OCI-LY7 (cell line): ENCODE results near the gene HBB. TPM values are rescaled to one million over a fixed set of nuclear protein-coding genes. Genes with fewer than 3 reads are reported as not detected.
"Not testable (repeated sequence)": the region's sequence is repeated elsewhere in the genome, so short reads cannot be mapped to it uniquely, and the experiment has no call there.

ENCODE experiments used
- BruUV-seq: library from RNA; stranded (reverse); fragments of 400-500 nt; replicated peaks from 2 replicates; lab custom pipeline; 2021; lab: Mats Ljungman, UMichigan
- CTCF ChIA-PET: fragments of 300-600 bp; sonication (Branson Sonifier 250); formaldehyde crosslinking; loops from one replicate; lab custom pipeline; 2022; ENCODE audit warnings: antibody characterized with exemption; ENCODE audit not compliant: unreplicated experiment; lab: Charles Lee
- POLR2A ChIA-PET: fragments of 300-600 bp; sonication (Branson Sonifier 250); formaldehyde crosslinking; loops from one replicate; lab custom pipeline; 2022; ENCODE audit warnings: antibody characterized with exemption; lab: Charles Lee
- DNase-seq: peaks from one replicate; pipeline ENCODE4 v3.0.0-alpha.2; 2015; ENCODE audit warnings: low spot score
- H2AFZ ChIP-seq: fragments of 200-600 bp; sonication (generic), shearing (Covaris generic); 2 replicates; pipeline ENCODE4 v1.6.1; 2014; ENCODE audit warnings: mild to moderate bottlenecking, antibody characterized with exemption, low read length, moderate library complexity
- H3K27ac ChIP-seq: fragments of 200-600 bp; sonication (generic); 2 replicates; pipeline ENCODE4 v1.5.1; 2014; ENCODE audit warnings: mixed run types, low read depth, mild to moderate bottlenecking, moderate library complexity, low read length, inconsistent platforms; ENCODE audit not compliant: poor library complexity, severe bottlenecking
- H3K36me3 ChIP-seq: fragments of 200-600 bp; sonication (generic); 2 replicates; pipeline ENCODE4 v1.6.1; 2014; ENCODE audit warnings: mild to moderate bottlenecking, antibody characterized with exemption, low read length, moderate library complexity, mixed read lengths; ENCODE audit not compliant: insufficient read depth
- H3K4me1 ChIP-seq: fragments of 200-600 bp; sonication (generic); 2 replicates; pipeline ENCODE4 v1.5.1; 2014; ENCODE audit warnings: mild to moderate bottlenecking, low read length; ENCODE audit not compliant: insufficient read depth, poor library complexity, severe bottlenecking
- H3K4me2 ChIP-seq: fragments of 200-600 bp; sonication (generic); 2 replicates; pipeline ENCODE4 v1.6.1; 2014; ENCODE audit warnings: mild to moderate bottlenecking, low read length
- H3K4me3 ChIP-seq: fragments of 200-600 bp; sonication (generic); 2 replicates; pipeline ENCODE4 v1.5.1; 2014; ENCODE audit warnings: mild to moderate bottlenecking, low read depth, low read length; ENCODE audit not compliant: poor library complexity, severe bottlenecking
- H3K79me2 ChIP-seq: fragments of 200-600 bp; sonication (generic); 2 replicates; pipeline ENCODE4 v1.6.1; 2016; ENCODE audit warnings: low read depth, mild to moderate bottlenecking, low read length, moderate library complexity, mixed read lengths; ENCODE audit not compliant: insufficient read depth
- H3K9me2 ChIP-seq: fragments of 200-600 bp; sonication (generic); 2 replicates; pipeline ENCODE4 v1.6.1; 2016; ENCODE audit warnings: mild to moderate bottlenecking, low read length, mixed read lengths; ENCODE audit not compliant: insufficient read depth
- H3K9me3 ChIP-seq: fragments of 200-600 bp; sonication (generic); 2 replicates; pipeline ENCODE4 v1.6.1; 2014; ENCODE audit warnings: mild to moderate bottlenecking, mixed run types, low read length, mixed read lengths
- H4K20me1 ChIP-seq: fragments of 200-600 bp; sonication (generic); 2 replicates; pipeline ENCODE4 v1.6.1; 2014; ENCODE audit warnings: mild to moderate bottlenecking, antibody characterized with exemption, low read length, moderate library complexity, mixed read lengths; ENCODE audit not compliant: insufficient read depth
- EZH2phosphoT487 ChIP-seq: fragments of 200-600 bp; sonication (generic); IDR thresholded peaks from 2 replicates; pipeline ENCODE4 v1.6.1; 2018; ENCODE audit warnings: low read depth, borderline replicate concordance, mild to moderate bottlenecking, mixed run types, antibody characterized with exemption, low read length, moderate library complexity, mixed read lengths
- intact Hi-C: fragments of 100-400 bp; cut with micrococcal nuclease; formaldehyde crosslinking; loops from one replicate; pipeline ENCODE4 v1.10.0; 2022; ENCODE audit not compliant: unreplicated experiment
- total RNA-seq, 2 experiments: library from RNA; depleted of rRNA in 1 of 2; stranded (reverse); fragments of >200 nt in 1 of 2; shearing (Covaris generic) in 1 of 2; gene quantifications; 2 replicates each; pipeline ENCODE4 v1.2.3, GENCODE V29; 2014 to 2022
- TF ChIP-seq, protein P1 (sequence below): fragments of 200-600 bp; sonication (generic); conservative IDR thresholded peaks from 2 replicates; pipeline ENCODE4 v1.5.1; 2014; ENCODE audit warnings: mild to moderate bottlenecking, antibody characterized with exemption, low read length, moderate library complexity, mixed read lengths

Gene HBB
- total RNA-seq, 2 experiments from 2014 or later: not detected

DNA sequence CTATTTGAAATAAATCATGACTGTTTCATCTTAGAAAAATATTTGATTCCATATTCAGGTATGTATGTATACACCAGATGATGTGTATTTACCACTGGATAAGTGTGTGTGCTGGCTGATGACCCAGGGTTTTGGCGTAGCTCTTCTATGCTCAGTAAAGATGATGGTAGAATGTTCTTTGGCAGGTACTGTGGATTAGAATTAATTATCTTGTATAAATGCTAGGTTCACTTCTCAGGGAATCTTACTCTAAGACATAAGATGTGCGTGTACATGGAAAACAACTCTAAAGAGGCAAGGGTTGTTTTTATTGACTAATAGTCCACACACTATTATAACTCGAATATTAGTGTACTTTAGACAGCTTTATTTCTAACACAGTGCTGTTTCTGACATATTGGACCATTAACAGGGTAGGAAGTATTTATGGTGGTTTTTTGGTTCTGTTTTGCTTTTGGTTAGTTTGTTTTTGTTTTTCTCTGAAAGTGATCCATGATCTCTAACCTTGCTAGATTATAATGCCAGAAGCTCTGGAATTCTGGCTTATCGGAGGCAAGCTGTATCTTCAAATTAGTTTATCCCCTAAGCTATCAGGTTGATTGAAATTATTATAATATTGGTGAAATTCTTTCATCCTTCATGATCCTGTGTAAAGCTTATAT, 23.8 kb upstream of the HBB start:
- Histone ChIP-seq H4K20me1 (no peaks in the 10 kb centered on the region), H2AFZ (no peak overlapping the region), H3K9me3 (no peaks in the 10 kb centered on the region), H3K27ac (no peak overlapping the region), H3K4me1 (no peaks in the 10 kb centered on the region), H3K79me2 (no peaks in the 10 kb centered on the region), H3K9me2 (no peaks in the 10 kb centered on the region), H3K4me2 (no peak overlapping the region), H3K36me3 (no peaks in the 10 kb centered on the region), H3K4me3 (no peak overlapping the region)
- ChIA-PET POLR2A (no interaction called here), CTCF (no interaction called here)
- no TSS peak for BruUV-seq
- DNase-seq: no peak
- TF ChIP-seq, protein P1, sequence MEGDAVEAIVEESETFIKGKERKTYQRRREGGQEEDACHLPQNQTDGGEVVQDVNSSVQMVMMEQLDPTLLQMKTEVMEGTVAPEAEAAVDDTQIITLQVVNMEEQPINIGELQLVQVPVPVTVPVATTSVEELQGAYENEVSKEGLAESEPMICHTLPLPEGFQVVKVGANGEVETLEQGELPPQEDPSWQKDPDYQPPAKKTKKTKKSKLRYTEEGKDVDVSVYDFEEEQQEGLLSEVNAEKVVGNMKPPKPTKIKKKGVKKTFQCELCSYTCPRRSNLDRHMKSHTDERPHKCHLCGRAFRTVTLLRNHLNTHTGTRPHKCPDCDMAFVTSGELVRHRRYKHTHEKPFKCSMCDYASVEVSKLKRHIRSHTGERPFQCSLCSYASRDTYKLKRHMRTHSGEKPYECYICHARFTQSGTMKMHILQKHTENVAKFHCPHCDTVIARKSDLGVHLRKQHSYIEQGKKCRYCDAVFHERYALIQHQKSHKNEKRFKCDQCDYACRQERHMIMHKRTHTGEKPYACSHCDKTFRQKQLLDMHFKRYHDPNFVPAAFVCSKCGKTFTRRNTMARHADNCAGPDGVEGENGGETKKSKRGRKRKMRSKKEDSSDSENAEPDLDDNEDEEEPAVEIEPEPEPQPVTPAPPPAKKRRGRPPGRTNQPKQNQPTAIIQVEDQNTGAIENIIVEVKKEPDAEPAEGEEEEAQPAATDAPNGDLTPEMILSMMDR: no peak
- no peak for TF ChIP-seq EZH2phosphoT487
- intact Hi-C loops: no loop called here

DNA sequence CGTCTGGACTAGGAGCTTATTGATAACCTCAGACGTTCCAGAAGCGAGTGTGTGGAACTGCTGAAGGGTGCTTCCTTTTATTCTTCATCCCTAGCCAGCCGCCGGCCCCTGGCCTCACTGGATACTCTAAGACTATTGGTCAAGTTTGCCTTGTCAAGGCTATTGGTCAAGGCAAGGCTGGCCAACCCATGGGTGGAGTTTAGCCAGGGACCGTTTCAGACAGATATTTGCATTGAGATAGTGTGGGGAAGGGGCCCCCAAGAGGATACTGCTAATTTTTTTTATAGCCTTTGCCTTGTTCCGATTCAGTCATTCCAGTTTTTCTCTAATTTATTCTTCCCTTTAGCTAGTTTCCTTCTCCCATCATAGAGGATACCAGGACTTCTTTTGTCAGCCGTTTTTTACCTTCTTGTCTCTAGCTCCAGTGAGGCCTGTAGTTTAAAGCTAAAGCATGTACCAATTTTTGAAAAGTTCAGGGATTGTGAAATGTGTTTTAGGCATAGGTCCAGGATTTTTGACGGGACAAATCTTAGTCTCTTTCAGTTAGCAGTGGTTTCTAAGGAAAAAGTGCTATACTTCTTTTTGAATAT, 23.0 kb upstream of the HBB start, which contains the start of gene HBG1:
HBG1 (minus strand) TSS at position 51 of the 590 bp plus-strand sequence. CDS start 53 bp downstream, outside the sequence.
- H3K27ac ChIP-seq, H2AFZ ChIP-seq, H3K79me2 ChIP-seq, H4K20me1 ChIP-seq, CTCF ChIA-PET, H3K4me1 ChIP-seq, BruUV-seq, H3K9me3 ChIP-seq, H3K4me3 ChIP-seq, H3K36me3 ChIP-seq, intact Hi-C loops, POLR2A ChIA-PET, H3K4me2 ChIP-seq, H3K9me2 ChIP-seq, DNase-seq: not testable (repeated sequence)

DNA sequence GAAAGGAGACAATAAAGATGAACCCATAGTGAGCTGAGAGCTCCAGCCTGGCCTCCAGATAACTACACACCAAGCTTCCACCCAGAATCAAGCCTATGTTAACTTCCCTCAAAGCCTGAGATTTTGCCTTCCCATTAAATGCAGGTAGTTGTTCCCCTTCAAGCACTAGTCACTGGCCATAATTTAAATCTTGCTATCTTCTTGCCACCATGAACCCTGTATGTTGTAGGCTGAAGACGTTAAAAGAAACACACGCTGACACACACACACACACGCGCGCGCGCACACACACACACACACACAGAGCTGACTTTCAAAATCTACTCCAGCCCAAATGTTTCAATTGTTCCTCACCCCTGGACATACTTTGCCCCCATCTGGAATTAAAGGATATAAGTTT, 21.6 kb upstream of the HBB start:
- H3K9me3 ChIP-seq, intact Hi-C loops, H3K4me2 ChIP-seq, H3K27ac ChIP-seq, H3K9me2 ChIP-seq, BruUV-seq, H4K20me1 ChIP-seq, H3K36me3 ChIP-seq, H2AFZ ChIP-seq, H3K4me1 ChIP-seq, H3K79me2 ChIP-seq, DNase-seq, CTCF ChIA-PET, H3K4me3 ChIP-seq: not testable (repeated sequence)
- POLR2A ChIA-PET: interaction anchor here (0.5 kb wide), 1 partner anchor 40 kb away, joined by 3 read pairs; no protein-coding TSS in a partner anchor
